Right lobe of liver (tissue), 4 donors: ENCODE measurements around the gene CTSS.

ENCODE experiments used
- CTCF ChIP-seq, 4 donors: fragments of 200-600 bp in 3 of 4; fragments of 450-650 bp in 1 of 4; IDR thresholded peaks; one replicate each; pipeline versions ENCODE4 v1.5.1 to v1.8.0; 2016 to 2022; ENCODE audit warnings: antibody characterized with exemption in 4 of 4, mild to moderate bottlenecking in 2 of 4
- POLR2A ChIP-seq: fragments of 450-650 bp; IDR thresholded peaks from one replicate; pipeline ENCODE4 v1.6.1; 2017; ENCODE audit warnings: antibody characterized with exemption, mild to moderate bottlenecking
- donor health status: DM: no; HTN: no; CAD: no.
- donor health status: DM: no; HTN: no; CAD: no.
- donor health status: DM: no; HTN: yes; CAD: no.

- no peak for TF ChIP-seq CTCF (IDR thresholded peaks at IDR 0.05)
- TF ChIP-seq POLR2A, result no peak
Observed at GRCh38 chr1:150788946-150789345, 23.4 kb upstream of the CTSS start.
